H9 (cell line): ENCODE data around the gene WFIKKN2. TPM values are rescaled to one million over a fixed set of nuclear protein-coding genes. Genes with fewer than 3 reads are reported as not detected.
A peak's percentile ranks its signal among the peaks of the same experiment; 100 is the strongest.

Experiments used
- DNase-seq: peaks from one replicate; pipeline ENCODE4 v3.0.0-alpha.2; 2017
- H2AFZ ChIP-seq: one replicate; pipeline ENCODE4 v1.6.1; 2013; ENCODE audit warnings: mild to moderate bottlenecking, low read length, control low read depth, moderate library complexity
- H2AK5ac ChIP-seq: 2 replicates; pipeline ENCODE4 v1.6.1; 2013; ENCODE audit warnings: low read length, control low read depth, mixed read lengths; ENCODE audit not compliant: insufficient read length
- H2BK120ac ChIP-seq: one replicate; pipeline ENCODE4 v1.6.1; 2013; ENCODE audit warnings: low read depth, mild to moderate bottlenecking, low read length, control low read depth, inconsistent platforms; ENCODE audit not compliant: poor library complexity, severe bottlenecking
- H2BK12ac ChIP-seq: 2 replicates; pipeline ENCODE4 v1.6.1; 2013; ENCODE audit warnings: low read length, control low read depth, mixed read lengths, low read depth; ENCODE audit not compliant: insufficient read length
- H2BK15ac ChIP-seq: 2 replicates; pipeline ENCODE4 v1.6.1; 2013; ENCODE audit warnings: low read depth, low read length, control low read depth
- H2BK20ac ChIP-seq: one replicate; pipeline ENCODE4 v1.6.1; 2013; ENCODE audit warnings: low read depth, mild to moderate bottlenecking, low read length, control low read depth, inconsistent platforms; ENCODE audit not compliant: poor library complexity, severe bottlenecking
- H2BK5ac ChIP-seq: 2 replicates; pipeline ENCODE4 v1.6.1; 2013; ENCODE audit warnings: low read length, control low read depth, mixed read lengths; ENCODE audit not compliant: insufficient read length
- H3K14ac ChIP-seq: 2 replicates; pipeline ENCODE4 v1.6.1; 2013; ENCODE audit warnings: low read length, control low read depth; ENCODE audit not compliant: insufficient read depth
- H3K18ac ChIP-seq: 2 replicates; pipeline ENCODE4 v1.6.1; 2013; ENCODE audit warnings: low read depth, mild to moderate bottlenecking, mixed read lengths, low read length, control low read depth; ENCODE audit not compliant: insufficient read length
- H3K23ac ChIP-seq: 2 replicates; pipeline ENCODE4 v1.6.1; 2013; ENCODE audit warnings: low read length, control low read depth, mixed read lengths, low read depth; ENCODE audit not compliant: insufficient read length
- H3K23me2 ChIP-seq: 2 replicates; pipeline ENCODE4 v1.6.1; 2013; ENCODE audit warnings: low read depth, mild to moderate bottlenecking, mixed read lengths, low read length, control low read depth; ENCODE audit not compliant: insufficient read length, poor library complexity, severe bottlenecking
- H3K27ac ChIP-seq: 2 replicates; pipeline ENCODE4 v1.5.1; 2013; ENCODE audit warnings: low read length, control low read depth, mixed read lengths, low read depth; ENCODE audit not compliant: insufficient read length
- H3K27me3 ChIP-seq: 2 replicates; pipeline ENCODE4 v1.6.1; 2013; ENCODE audit warnings: low read length, control low read depth, inconsistent platforms; ENCODE audit not compliant: insufficient read depth
- H3K4ac ChIP-seq: 2 replicates; pipeline ENCODE4 v1.6.1; 2013; ENCODE audit warnings: low read depth, mild to moderate bottlenecking, control low read depth, inconsistent platforms, low read length, moderate library complexity
- H3K4me1 ChIP-seq: 2 replicates; pipeline ENCODE4 v1.6.1; 2013; ENCODE audit warnings: low read length, control low read depth, inconsistent platforms; ENCODE audit not compliant: insufficient read depth
- H3K4me2 ChIP-seq: 2 replicates; pipeline ENCODE4 v1.6.1; 2013; ENCODE audit warnings: low read length, control low read depth, mixed read lengths; ENCODE audit not compliant: insufficient read length, insufficient read depth
- H3K56ac ChIP-seq: 2 replicates; pipeline ENCODE4 v1.6.1; 2013; ENCODE audit warnings: low read depth, mild to moderate bottlenecking, mixed read lengths, low read length, control low read depth; ENCODE audit not compliant: insufficient read length
- H3K79me1 ChIP-seq: 2 replicates; pipeline ENCODE4 v1.6.1; 2013; ENCODE audit warnings: low read depth, mild to moderate bottlenecking, moderate library complexity, low read length, control low read depth, inconsistent platforms; ENCODE audit not compliant: insufficient read depth, poor library complexity, severe bottlenecking
- H3K79me2 ChIP-seq: 2 replicates; pipeline ENCODE4 v1.6.1; 2013; ENCODE audit warnings: low read length, control low read depth, inconsistent platforms; ENCODE audit not compliant: insufficient read depth
- H3K9ac ChIP-seq: 2 replicates; pipeline ENCODE4 v1.6.1; 2013; ENCODE audit warnings: low read length, control low read depth, mixed read lengths; ENCODE audit not compliant: insufficient read length; ENCODE audit errors: extremely low read depth
- H3K9me3 ChIP-seq: one replicate; pipeline ENCODE4 v1.6.1; 2013; ENCODE audit warnings: low read depth, low read length, inconsistent platforms; ENCODE audit not compliant: control insufficient read depth
- H3T11ph ChIP-seq: one replicate; pipeline ENCODE4 v1.6.1; 2013; ENCODE audit warnings: mild to moderate bottlenecking, low read length, control low read depth, inconsistent platforms
- H4K20me1 ChIP-seq: one replicate; pipeline ENCODE4 v1.6.1; 2013; ENCODE audit not compliant: control insufficient read depth, insufficient read length, insufficient read depth
- H4K5ac ChIP-seq: 2 replicates; pipeline ENCODE4 v1.6.1; 2013; ENCODE audit warnings: low read depth, mild to moderate bottlenecking, mixed read lengths, low read length, control low read depth; ENCODE audit not compliant: insufficient read length
- H4K8ac ChIP-seq: replicated peaks from 2 replicates; pipeline ENCODE4 v1.6.1; 2013; ENCODE audit warnings: low read length, control low read depth, mixed read lengths, low read depth; ENCODE audit not compliant: insufficient read length
- H4K91ac ChIP-seq: 2 replicates; pipeline ENCODE4 v1.6.1; 2013; ENCODE audit warnings: low read depth, mild to moderate bottlenecking, moderate library complexity, mixed read lengths, low read length, control low read depth; ENCODE audit not compliant: insufficient read length
- H3K27ac Mint-ChIP-seq, 3 experiments: 2 replicates in 2 of 3; 3 replicates in 1 of 3; pipeline ENCODE4 v1.8.0; 2020 to 2021; ENCODE audit warnings: mixed read lengths in 3 of 3, mild to moderate bottlenecking in 1 of 3, moderate library complexity in 1 of 3
- H3K27me3 Mint-ChIP-seq: 2 replicates; pipeline ENCODE4 v1.8.0; 2021; ENCODE audit warnings: low read depth, mild to moderate bottlenecking, moderate library complexity, mixed read lengths
- H3K36me3 Mint-ChIP-seq, 3 experiments: 2 replicates in 2 of 3; 3 replicates in 1 of 3; pipeline ENCODE4 v1.8.0; 2020 to 2021; ENCODE audit warnings: low read depth in 3 of 3, mixed read lengths in 3 of 3; ENCODE audit not compliant: insufficient read depth in 1 of 3
- H3K4me1 Mint-ChIP-seq, 2 experiments: 2 replicates each; pipeline ENCODE4 v1.8.0; 2020; ENCODE audit warnings: mixed read lengths in 2 of 2
- H3K4me3 Mint-ChIP-seq, 2 experiments: 2 replicates in 1 of 2; 3 replicates in 1 of 2; pipeline ENCODE4 v1.8.0; 2020 to 2021; ENCODE audit warnings: mild to moderate bottlenecking in 2 of 2, mixed read lengths in 2 of 2, moderate library complexity in 1 of 2
- H3K9me3 Mint-ChIP-seq, 2 experiments: 2 replicates in 1 of 2; 3 replicates in 1 of 2; pipeline ENCODE4 v1.8.0; 2020; ENCODE audit warnings: mild to moderate bottlenecking in 2 of 2, mixed read lengths in 2 of 2, moderate library complexity in 1 of 2
- CTCF ChIP-seq: fragments of 200-600 bp; sonication (generic); conservative IDR thresholded peaks from 3 replicates; pipeline ENCODE4 v1.8.0; 2021; ENCODE audit warnings: antibody characterized with exemption, mild to moderate bottlenecking
- WGBS: extraction: QIAGEN DNeasy Blood & Tissue Kit; methylation state at CpG from one replicate; pipeline ENCODE4 v1.1.7; 2013; ENCODE audit warnings: missing lambda C conversion rate, low lambda C conversion rate, mixed read lengths; ENCODE audit not compliant: insufficient read length; ENCODE audit errors: extremely low coverage; 5-methylcytosine and 5-hydroxymethylcytosine counted together
- total RNA-seq: library from RNA; stranded (reverse); gene quantifications from 2 replicates; pipeline ENCODE4 v1.2.1, GENCODE V29; 2021

WFIKKN2 gene
- total RNA-seq, 1 experiment from 2014 or later: 1.1 TPM

- no peak overlapping the region for H3K27ac ChIP-seq
- no peak overlapping the region for H3K4me2 ChIP-seq
- DNase-seq: no peak
- TF ChIP-seq CTCF: no peak
- H3K9me3 ChIP-seq: no peaks in the 10 kb centered on the region
- peaks cover 43 to 44% of the 10 kb centered on the region in 2 experiments for H3K4me1 Mint-ChIP-seq
- H2AK5ac ChIP-seq: no peak overlapping the region
- H3K4me3 Mint-ChIP-seq: no peak overlapping the region
- no peaks in the 10 kb centered on the region for H4K20me1 ChIP-seq
- peaks cover 7% of the 10 kb centered on the region; the same call in 1 of the 2 replicates for H3K4me1 ChIP-seq
- H3K9ac ChIP-seq: no peak overlapping the region
- H2AFZ ChIP-seq: no peak overlapping the region
- no peaks in the 10 kb centered on the region for H3K79me2 ChIP-seq
- H2BK20ac ChIP-seq: no peak overlapping the region
- H3K27me3 Mint-ChIP-seq: no peaks in the 10 kb centered on the region
- no peak overlapping the region for H3T11ph ChIP-seq
- no CpG with 5 or more reads among the region's 12 CpGs for WGBS
- H3K27ac Mint-ChIP-seq: peak overlapping the region in 2 of 3 experiments; percentile 66 to 79; a peak in 2 of 7 replicates
- H2BK12ac ChIP-seq: no peak overlapping the region
- H3K36me3 Mint-ChIP-seq: no peaks in the 10 kb centered on the region
- H3K9me3 Mint-ChIP-seq: no peaks in the 10 kb centered on the region
- H4K5ac ChIP-seq: no peak overlapping the region
- no peak overlapping the region for H2BK15ac ChIP-seq
- H3K79me1 ChIP-seq: no peaks in the 10 kb centered on the region
- no peaks in the 10 kb centered on the region for H3K23me2 ChIP-seq
- H3K56ac ChIP-seq: no peak overlapping the region
- H2BK5ac ChIP-seq: no peak overlapping the region
- H3K14ac ChIP-seq: no peak overlapping the region
- no peak overlapping the region for H2BK120ac ChIP-seq
- H4K8ac ChIP-seq: no peak overlapping the region
- no peak overlapping the region for H3K4ac ChIP-seq
- H4K91ac ChIP-seq: no peak overlapping the region
- H3K18ac ChIP-seq: no peak overlapping the region
- H3K23ac ChIP-seq: no peak overlapping the region
- no peaks in the 10 kb centered on the region for H3K27me3 ChIP-seq
Measured at GRCh38 chr17:50890675-50891516, 55.5 kb downstream of the WFIKKN2 start.
